Left lung (tissue), 10 donors: ENCODE measurements around the gene IL36G. TPM values are rescaled to one million over a fixed set of nuclear protein-coding genes. Genes with fewer than 3 reads are reported as not detected.

ENCODE experiments used
- ATAC-seq: fragments of 200-7000 bp; cut with Tn5 transposase; one replicate; pipeline ENCODE4 v1.9.1; 2020; ENCODE audit warnings: moderate library complexity
- DNase-seq, 4 donors: peaks; one replicate each; pipeline ENCODE4 v3.0.0-alpha.2; 2013 to 2020
- H3K27ac ChIP-seq, 2 donors: fragments of 200-600 bp; sonication (generic) in 1 of 2; one replicate each; pipeline versions ENCODE4 v1.5.0 to v1.8.0; 2020 to 2021
- H3K27me3 ChIP-seq, 2 donors: fragments of 200-600 bp; sonication (generic) in 1 of 2; one replicate each; pipeline versions ENCODE4 v1.5.0 to v1.8.0; 2020 to 2021
- H3K36me3 ChIP-seq, 2 donors: fragments of 200-600 bp; sonication (generic) in 1 of 2; one replicate each; pipeline versions ENCODE4 v1.5.0 to v1.8.0; 2020 to 2021
- H3K4me1 ChIP-seq, 2 donors: fragments of 200-600 bp; one replicate each; pipeline ENCODE4 v1.8.0; 2021
- H3K4me3 ChIP-seq, 2 donors: fragments of 200-600 bp; sonication (generic) in 1 of 2; one replicate each; pipeline versions ENCODE4 v1.5.0 to v1.8.0; 2020 to 2021; ENCODE audit warnings: mild to moderate bottlenecking in 1 of 2
- H3K9me3 ChIP-seq, 2 donors: fragments of 200-600 bp; sonication (generic) in 1 of 2; one replicate each; pipeline versions ENCODE4 v1.5.0 to v1.8.0; 2020 to 2021
- intact Hi-C, 2 donors: fragments of 100-400 bp; cut with DNase I; formaldehyde crosslinking; loops; one replicate each; pipeline versions ENCODE4 v1.11.2 to v1.14.2; 2022
- polyA plus RNA-seq, 6 donors: library from polyadenylated mRNA; unstranded; fragments of 120-200 nt; gene quantifications; one replicate each; pipeline ENCODE4 v1.2.1, GENCODE V29; 2013; ENCODE audit not compliant: insufficient read length in 6 of 6
- total RNA-seq, 2 donors: library from RNA; stranded (reverse); fragmentation: NEBNext Ultra II Directional; extraction: Animal tissue kit (Norgen Biotek cat#: 25700); gene quantifications; one replicate each; pipeline ENCODE4 v1.2.1, GENCODE V29; 2021
- TF ChIP-seq, protein P1 (sequence below), 2 donors: fragments of 200-600 bp; sonication (generic) in 1 of 2; IDR thresholded peaks; one replicate each; pipeline versions ENCODE4 v1.5.0 to v1.8.0; 2021; ENCODE audit warnings: antibody characterized with exemption in 2 of 2
- donor health status: DM: no; HTN: yes; CAD: no.
- donor health status: DM: no; HTN: no; CAD: no.

Gene IL36G
- total and polyA plus RNA-seq, 8 donors = 0.23 to 0.28 TPM; not detected in 6

DNA sequence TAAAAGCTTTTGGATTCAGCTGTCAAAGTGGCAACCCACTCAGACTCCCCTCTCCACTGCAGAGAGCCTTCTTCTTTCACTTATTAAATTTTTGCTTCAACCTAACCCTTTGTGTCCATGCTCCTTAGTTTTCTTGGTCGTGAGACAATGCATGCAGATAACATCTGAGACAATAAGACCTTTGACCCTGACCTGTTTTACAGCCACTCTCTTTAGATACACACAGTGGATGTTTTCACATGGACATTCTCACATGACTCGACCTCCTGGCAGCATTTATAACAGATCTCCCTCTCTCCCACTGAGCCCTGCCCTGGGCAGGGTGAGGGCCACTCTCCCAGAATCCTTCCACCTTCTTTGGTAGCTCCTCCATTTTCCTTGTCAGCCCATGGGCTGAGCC lies 30.4 kb upstream of the IL36G start:
- ATAC-seq = no peak
- Histone ChIP-seq H3K36me3 (no peaks in the 10 kb centered on the region), H3K4me3 (no peak overlapping the region), H3K27me3 (peaks cover 0 to 10% of the 10 kb centered on the region in 2 donors), H3K9me3 (peaks cover 0 to 16% of the 10 kb centered on the region in 2 donors), H3K4me1 (no peaks in the 10 kb centered on the region), H3K27ac (no peak overlapping the region)
- intact Hi-C loops = no loop called here
- TF ChIP-seq, protein P1, sequence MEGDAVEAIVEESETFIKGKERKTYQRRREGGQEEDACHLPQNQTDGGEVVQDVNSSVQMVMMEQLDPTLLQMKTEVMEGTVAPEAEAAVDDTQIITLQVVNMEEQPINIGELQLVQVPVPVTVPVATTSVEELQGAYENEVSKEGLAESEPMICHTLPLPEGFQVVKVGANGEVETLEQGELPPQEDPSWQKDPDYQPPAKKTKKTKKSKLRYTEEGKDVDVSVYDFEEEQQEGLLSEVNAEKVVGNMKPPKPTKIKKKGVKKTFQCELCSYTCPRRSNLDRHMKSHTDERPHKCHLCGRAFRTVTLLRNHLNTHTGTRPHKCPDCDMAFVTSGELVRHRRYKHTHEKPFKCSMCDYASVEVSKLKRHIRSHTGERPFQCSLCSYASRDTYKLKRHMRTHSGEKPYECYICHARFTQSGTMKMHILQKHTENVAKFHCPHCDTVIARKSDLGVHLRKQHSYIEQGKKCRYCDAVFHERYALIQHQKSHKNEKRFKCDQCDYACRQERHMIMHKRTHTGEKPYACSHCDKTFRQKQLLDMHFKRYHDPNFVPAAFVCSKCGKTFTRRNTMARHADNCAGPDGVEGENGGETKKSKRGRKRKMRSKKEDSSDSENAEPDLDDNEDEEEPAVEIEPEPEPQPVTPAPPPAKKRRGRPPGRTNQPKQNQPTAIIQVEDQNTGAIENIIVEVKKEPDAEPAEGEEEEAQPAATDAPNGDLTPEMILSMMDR (IDR thresholded peaks at IDR 0.05) = no peak
- DNase-seq = no peak

DNA sequence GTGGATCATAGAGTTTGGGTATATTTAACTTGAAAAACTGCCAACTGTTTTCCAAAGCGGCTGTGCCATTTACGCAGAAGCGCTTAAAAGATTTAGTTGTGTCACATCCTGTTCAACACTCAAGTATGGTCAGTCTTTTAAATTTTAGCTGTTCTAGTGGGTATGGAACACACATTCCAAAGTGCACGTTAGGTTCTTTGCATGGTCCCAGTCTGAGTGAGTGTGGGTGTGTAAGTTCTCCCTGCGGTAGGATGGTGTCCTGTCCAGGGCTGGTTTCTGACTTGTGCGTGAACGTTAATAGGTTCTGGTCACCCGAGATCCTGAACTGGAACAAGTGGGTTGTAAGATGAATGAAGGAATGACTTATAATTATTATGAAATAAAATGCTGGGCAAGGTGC lies 28.4 kb upstream of the IL36G start:
- Histone ChIP-seq H3K4me3 (no peak overlapping the region), H3K4me1 (no peaks in the 10 kb centered on the region), H3K27me3 (peaks cover 0 to 10% of the 10 kb centered on the region in 2 donors), H3K36me3 (no peaks in the 10 kb centered on the region), H3K9me3 (peaks cover 0 to 16% of the 10 kb centered on the region in 2 donors), H3K27ac (no peak overlapping the region)
- intact Hi-C loops = no loop called here
- ATAC-seq = peak; percentile 68
- no peak for DNase-seq
- TF ChIP-seq, protein P1 (IDR thresholded peaks at IDR 0.05) = no peak

DNA sequence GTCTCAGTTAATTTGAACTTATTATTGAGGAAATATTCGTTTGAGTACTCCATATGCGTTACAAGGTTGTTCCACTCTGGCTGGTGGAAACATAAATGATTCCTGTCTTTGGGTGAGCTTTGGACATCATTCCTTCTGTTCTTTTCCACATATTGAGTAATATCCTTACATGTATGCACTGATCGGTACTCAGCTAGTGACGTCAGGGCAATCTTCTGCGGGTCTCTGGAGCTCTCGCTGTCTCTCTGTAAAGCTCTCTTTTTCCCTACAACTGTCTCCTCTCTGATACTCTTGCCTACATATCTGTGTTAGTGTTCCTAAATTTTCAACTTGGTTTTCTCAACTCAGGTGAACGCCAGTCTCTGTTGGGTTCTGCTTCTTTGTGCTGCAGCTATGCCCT lies 23.4 kb upstream of the IL36G start:
- DNase-seq (no peak), ATAC-seq (no peak)
- H3K4me3 ChIP-seq = no peak overlapping the region
- intact Hi-C loops = no loop called here
- no peaks in the 10 kb centered on the region for H3K36me3 ChIP-seq
- H3K27ac ChIP-seq = no peak overlapping the region
- H3K27me3 ChIP-seq = peaks cover 0 to 5% of the 10 kb centered on the region in 2 donors
- TF ChIP-seq, protein P1 (IDR thresholded peaks at IDR 0.05) = no peak
- no peaks in the 10 kb centered on the region for H3K4me1 ChIP-seq
- H3K9me3 ChIP-seq = no peaks in the 10 kb centered on the region

DNA sequence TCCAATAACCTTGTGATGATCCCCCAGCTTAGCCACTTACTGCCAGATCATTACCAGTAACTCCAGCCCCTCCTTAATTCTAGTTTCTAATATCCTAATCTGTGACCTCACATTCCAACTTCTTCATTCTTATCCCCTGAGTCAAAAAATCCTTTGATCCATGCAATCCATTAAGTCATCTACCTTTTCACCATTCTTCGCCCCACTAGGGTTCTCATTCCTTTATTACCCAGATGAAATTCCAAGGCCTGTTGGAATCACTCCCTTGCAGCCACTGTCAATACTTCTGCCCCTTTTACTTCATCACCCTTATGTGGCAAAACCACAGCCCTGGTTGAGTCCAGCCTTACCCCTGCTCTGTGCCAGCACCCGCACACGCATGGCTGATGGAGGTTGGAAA lies 20.3 kb upstream of the IL36G start:
- no peaks in the 10 kb centered on the region for H3K27me3 ChIP-seq
- intact Hi-C loops = no loop called here
- no peak for ATAC-seq
- TF ChIP-seq, protein P1 (IDR thresholded peaks at IDR 0.05) = no peak
- no peaks in the 10 kb centered on the region for H3K9me3 ChIP-seq
- no peak overlapping the region for H3K27ac ChIP-seq
- no peak overlapping the region for H3K4me3 ChIP-seq
- no peaks in the 10 kb centered on the region for H3K36me3 ChIP-seq
- H3K4me1 ChIP-seq = no peaks in the 10 kb centered on the region
- DNase-seq = no peak

- Histone ChIP-seq H3K4me3 (no peak overlapping the region), H3K27me3 (no peaks in the 10 kb centered on the region), H3K4me1 (no peaks in the 10 kb centered on the region), H3K27ac (no peak overlapping the region), H3K9me3 (no peaks in the 10 kb centered on the region), H3K36me3 (no peaks in the 10 kb centered on the region)
- TF ChIP-seq, protein P1 (IDR thresholded peaks at IDR 0.05) = peak; percentile 79 to 82
- intact Hi-C loops = no loop called here
- peak in 2 of 4 donors; percentile 46 to 58 for DNase-seq
- peak; percentile 93 for ATAC-seq
These were observed 19.2 kb upstream of the IL36G start for GRCh38 chr2:112958428-112959108.
